GM21723 (cell line): ENCODE measurements around the gene SPESP1.

ENCODE experiments used
- ATAC-seq: cut with Tn5 transposase; IDR thresholded peaks from one replicate; pipeline ENCODE4 v1.9.1; 2021; ENCODE audit warnings: mild to moderate bottlenecking, moderate library complexity; ENCODE audit not compliant: unreplicated experiment

Gene SPESP1

GRCh38 chr15:68930268-68931022, at the start of gene SPESP1:
Gene SPESP1, plus strand, starts transcription at chr15:68930525. Its CDS starts 129 bp downstream, at chr15:68930654.
- ATAC-seq = no peak

GRCh38 chr15:68885070-68885469, 45.3 kb upstream of the SPESP1 start:
- ATAC-seq = no peak

GRCh38 chr15:68887120-68887519, 43.2 kb upstream of the SPESP1 start:
- no peak for ATAC-seq

GRCh38 chr15:68887819-68888218, 42.5 kb upstream of the SPESP1 start:
- no peak for ATAC-seq

GRCh38 chr15:68888419-68888818, 41.9 kb upstream of the SPESP1 start:
- ATAC-seq = no peak

GRCh38 chr15:68894208-68894607, 36.1 kb upstream of the SPESP1 start:
- no peak for ATAC-seq

GRCh38 chr15:68896178-68896577, 34.1 kb upstream of the SPESP1 start:
- no peak for ATAC-seq

- no peak for ATAC-seq
Measured at GRCh38 chr15:68897016-68897415, 33.3 kb upstream of the SPESP1 start.

GRCh38 chr15:68900027-68900426, 30.3 kb upstream of the SPESP1 start:
- no peak for ATAC-seq

- no peak for ATAC-seq
Measured at GRCh38 chr15:68907396-68907923, 22.9 kb upstream of the SPESP1 start.

GRCh38 chr15:68909601-68910100, 20.7 kb upstream of the SPESP1 start:
- ATAC-seq = no peak

- ATAC-seq = no peak
Measured at GRCh38 chr15:68910341-68910740, 20.0 kb upstream of the SPESP1 start.

GRCh38 chr15:68910816-68911215, 19.5 kb upstream of the SPESP1 start:
- no peak for ATAC-seq

- ATAC-seq = no peak
Measured at GRCh38 chr15:68921926-68922325, 8.4 kb upstream of the SPESP1 start.

GRCh38 chr15:68924866-68925560, 5.3 kb upstream of the SPESP1 start:
- ATAC-seq = no peak

GRCh38 chr15:68933001-68933400, 2.7 kb downstream of the SPESP1 start:
- ATAC-seq = no peak

GRCh38 chr15:68934341-68934740, 4.0 kb downstream of the SPESP1 start:
- ATAC-seq = no peak

GRCh38 chr15:68935400-68935937, 5.1 kb downstream of the SPESP1 start:
- no peak for ATAC-seq

GRCh38 chr15:68939501-68939900, 9.2 kb downstream of the SPESP1 start:
- no peak for ATAC-seq

- ATAC-seq = no peak
Measured at GRCh38 chr15:68951813-68952212, 21.5 kb downstream of the SPESP1 start.

- no peak for ATAC-seq
Measured at GRCh38 chr15:68957696-68958095, 27.4 kb downstream of the SPESP1 start.

- ATAC-seq = no peak
Measured at GRCh38 chr15:68958597-68958996, 28.3 kb downstream of the SPESP1 start.
